GM19452 (cell line): ENCODE measurements around the gene ACADVL.
"Not testable (repeated sequence)": the region's sequence is repeated elsewhere in the genome, so short reads cannot be mapped to it uniquely, and the experiment has no call there.

Experiments used
- ATAC-seq: cut with Tn5 transposase; IDR thresholded peaks from one replicate; pipeline ENCODE4 v1.9.1; 2021; ENCODE audit not compliant: unreplicated experiment

The ACADVL gene

DNA sequence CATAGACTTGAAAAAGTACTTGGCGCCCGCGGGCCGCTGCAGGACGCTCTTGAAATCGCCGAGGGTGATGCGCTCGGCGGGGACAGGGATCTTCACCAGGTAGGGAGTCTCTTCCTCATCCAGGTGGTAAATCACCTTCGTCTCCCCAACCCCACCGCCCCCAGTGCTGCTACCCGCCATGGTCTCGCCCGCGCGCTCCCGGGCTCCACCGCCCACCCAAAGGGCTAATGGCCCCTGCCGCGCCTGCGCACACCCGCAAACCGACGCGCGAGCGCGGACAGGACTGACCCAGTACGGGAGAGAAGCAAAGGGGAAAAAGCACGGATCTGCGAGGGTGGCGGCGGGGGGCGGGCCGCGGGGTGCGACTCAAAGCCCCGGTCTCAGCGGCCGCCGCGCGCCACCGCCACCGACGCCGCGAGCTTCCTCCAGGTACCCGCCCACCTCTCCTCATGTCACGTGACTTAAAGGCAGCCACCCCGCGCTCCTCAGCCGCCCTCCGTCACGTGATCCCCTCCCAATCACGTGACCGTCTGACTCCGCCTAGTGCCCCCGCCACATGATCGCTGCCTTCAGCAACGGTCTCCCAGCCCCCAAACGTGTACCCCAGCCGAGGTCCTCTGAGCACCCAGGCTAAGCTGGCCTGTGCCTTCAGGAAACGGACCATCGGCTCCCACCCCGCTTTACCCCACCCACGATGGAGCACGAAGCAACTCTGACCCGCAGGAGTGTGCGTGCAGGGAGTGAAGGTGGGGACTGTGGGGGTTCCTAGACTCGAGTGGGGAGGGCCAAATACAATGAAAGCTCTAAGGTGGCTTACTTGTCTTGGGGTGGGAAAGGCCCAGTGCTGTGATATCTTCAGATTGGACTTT is 14.6 kb downstream of the ACADVL start, which contains the start of gene DVL2:
TSS of gene DVL2 (minus strand) at position 435 of the 869 bp plus-strand sequence. CDS start at position 180, 255 bp downstream.
- peak; percentile 51 for ATAC-seq

DNA sequence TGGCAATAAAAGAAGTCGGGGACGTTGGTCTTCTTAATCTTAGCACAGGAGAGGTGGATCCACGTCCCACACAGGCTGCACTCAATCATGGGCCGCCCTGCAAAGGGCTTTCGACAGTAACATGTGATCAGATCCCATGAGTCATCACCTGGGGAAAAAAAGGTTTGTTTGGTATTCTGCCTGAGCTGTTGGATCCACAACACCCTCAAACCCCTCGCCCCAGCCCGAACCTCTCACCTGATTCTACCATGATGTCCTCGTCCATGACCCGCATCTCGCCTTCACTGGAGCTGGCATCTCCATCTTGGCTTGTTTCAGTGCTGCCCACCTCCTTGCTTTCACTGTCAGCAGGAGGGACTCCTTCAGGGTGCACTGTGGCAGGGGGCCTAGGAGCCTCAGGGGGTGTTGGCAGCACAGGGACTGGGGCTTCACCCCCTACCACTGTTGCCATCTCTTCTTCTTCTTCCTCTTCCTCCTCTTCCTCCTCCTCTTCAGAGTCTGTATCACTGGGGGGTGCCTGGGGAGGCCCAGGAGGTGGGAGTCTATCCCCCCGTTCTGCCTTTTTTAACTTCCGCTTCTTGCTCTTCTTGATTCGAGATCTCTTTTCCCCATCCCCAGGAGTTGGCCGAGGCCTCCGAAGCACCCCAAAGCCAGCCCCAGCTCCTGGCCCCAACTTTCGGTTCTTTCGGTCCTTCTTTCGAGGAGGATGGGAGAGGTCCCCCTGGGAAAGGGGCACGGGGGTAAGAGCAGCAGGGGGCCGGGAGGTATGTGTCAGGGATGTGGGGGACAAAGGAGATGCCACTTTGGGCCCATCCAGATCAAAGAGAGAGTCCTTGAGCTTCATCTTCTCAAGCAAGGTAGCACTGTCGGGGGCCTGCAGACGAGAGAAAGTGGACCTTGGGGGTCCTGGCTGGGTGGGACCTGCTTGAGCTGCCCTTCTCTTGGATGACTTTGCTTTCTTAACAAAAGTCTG is 16.2 kb downstream of the ACADVL start:
- ATAC-seq = no peak

DNA sequence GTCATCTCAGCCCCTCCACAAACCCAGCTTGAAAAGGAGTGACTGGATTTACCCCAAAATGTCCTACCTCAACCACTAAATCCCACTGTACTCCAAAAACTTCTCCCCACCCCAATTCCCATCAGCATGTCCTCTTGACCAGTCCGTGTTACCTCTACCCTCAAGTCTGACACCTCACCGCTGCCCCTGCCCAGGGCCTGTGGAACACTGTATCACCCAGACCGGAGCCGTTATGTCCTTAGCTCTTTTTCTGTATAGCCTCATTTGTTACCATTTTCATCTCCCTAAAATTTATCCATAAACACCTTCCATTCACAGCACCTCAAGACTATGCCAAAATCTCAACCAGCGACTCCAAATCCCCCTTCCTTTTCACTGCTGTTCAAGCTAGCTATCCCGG is 17.1 kb downstream of the ACADVL start:
- no peak for ATAC-seq

DNA sequence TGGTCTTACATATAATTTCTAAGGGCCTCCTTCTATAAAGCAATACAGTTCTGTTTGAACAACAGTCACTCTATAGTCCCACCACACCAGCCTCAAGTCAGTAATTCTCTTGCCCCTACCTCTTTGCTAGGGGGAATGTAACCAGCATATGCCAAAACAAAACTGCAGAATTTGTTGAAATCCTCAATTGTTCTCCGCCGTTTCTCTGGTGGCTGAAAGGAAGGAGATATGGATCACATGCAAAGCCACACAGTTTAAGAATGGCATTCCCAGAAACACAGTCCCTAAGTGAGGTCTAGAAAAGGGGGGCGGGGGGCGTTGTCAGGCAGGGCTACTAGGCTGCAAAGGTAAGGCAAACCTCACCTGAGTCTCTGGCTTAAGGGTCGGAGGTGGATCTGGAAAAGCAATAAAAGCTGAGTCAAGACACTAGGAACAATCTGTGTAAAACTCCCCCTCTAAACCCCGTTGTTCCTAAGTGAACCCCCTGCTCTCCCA is 17.6 kb downstream of the ACADVL start:
- ATAC-seq = no peak

DNA sequence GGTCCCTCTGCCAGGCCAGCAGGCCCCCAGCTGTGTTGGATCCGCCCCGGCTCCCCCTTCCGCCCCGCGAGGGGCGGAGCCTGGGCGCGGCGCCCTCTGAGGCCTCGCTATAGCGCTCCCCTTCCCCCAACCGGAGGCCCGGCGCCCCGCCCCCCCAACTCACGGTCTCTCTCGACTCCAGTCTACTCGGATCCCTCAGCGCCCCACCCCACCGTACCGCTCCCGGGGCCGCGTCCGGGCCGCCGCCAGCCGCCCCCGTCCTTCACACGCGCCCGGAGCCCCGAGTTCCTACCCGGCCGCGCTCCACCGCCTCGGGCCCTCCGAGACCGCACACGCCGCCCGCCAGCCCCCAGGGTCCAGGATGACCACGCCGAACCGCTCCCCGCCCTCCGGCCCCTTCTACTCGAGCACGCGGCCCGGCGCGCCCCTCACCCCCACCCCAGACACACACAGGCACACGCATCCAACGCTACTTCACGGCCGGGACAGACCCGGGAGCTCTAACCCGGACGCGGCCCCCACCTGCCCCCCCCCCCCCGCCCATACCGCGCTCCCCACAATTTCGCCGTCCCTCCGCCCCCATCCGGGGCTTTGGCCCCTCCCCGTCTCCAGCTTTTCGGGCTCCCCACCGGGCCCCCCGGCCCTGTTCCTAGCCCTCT is 18.2 kb downstream of the ACADVL start:
- ATAC-seq = no peak

DNA sequence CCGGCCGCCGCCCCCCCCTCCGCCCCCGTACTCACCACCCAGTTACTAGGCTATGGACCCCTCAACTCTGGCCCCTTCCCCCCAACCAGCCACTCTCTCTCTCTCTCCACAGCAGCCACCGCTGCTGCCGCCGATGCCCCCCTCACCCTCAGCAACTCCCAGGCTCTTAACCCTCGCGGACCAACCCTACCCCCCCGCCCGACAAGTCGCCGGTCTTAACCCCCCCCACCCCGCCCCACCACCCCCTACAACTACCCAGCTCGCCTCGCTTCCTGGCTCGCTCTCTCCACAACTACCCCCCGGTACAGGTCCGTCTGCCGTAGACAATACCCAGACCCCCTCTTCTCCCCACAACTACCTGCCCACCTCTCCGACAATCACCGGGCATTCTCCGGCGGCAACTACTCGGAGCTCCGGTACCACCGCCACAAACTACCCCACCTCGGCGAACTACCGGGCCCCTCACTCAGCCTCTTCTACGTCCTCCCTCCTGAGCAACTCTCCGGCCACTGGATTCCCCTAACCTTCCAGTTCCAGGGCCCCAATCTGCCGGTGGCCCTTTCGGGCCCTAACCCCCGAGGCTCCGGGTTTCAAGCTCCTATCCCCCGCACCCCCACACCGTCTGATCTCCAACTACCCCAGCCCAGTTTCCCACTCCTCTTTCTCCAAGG is 18.8 kb downstream of the ACADVL start:
- no peak for ATAC-seq

DNA sequence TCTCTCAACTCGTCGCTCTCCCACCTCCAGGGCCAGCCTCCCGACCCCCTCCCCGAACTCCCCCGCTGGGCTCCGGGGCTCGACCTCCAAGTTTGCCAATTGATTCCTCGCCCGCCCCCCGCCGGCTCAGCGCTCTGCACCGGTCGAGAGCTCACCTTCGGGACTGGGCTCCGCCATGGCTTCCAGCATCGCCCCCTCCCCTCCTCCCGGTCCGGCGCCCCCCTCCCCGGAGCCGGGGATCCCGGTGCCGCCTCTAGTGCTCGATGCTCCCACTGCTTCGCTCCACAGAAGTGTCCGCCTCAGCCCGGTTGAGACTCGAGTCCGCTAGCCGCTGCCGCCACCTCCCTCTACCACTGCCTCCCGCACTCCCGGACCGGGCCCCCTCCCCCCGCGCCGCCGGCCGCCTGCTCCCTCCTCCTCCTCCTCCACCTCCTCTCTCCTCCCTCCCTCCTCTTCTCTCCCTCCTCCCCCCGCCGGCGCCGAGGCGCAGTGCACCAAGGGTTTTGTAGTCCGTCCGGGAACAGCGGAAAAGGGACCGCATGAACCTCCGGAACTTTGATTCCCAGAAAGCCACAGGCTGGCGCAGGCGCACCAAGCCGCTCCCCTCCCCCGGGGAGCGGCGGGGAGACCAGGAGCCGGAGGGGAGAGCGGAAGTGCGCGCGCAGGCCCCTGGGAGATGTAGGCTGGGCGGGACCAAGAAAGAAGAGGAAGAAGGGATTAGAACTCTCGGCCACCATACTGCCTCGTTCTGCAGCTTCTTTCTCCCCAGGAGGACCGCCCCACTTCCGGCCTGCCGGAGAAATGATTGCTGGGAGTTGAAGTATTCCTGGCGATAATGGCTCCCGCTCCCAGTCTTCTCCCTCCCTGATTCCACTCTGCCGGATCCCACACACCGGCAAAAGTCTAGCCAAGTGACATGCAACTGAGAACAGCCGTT is 19.6 kb downstream of the ACADVL start, which contains the start of gene PHF23:
TSS of gene PHF23 (minus strand) at position 367 of the 937 bp plus-strand sequence. CDS start at position 189, 178 bp downstream.
- ATAC-seq = peak; percentile 39

DNA sequence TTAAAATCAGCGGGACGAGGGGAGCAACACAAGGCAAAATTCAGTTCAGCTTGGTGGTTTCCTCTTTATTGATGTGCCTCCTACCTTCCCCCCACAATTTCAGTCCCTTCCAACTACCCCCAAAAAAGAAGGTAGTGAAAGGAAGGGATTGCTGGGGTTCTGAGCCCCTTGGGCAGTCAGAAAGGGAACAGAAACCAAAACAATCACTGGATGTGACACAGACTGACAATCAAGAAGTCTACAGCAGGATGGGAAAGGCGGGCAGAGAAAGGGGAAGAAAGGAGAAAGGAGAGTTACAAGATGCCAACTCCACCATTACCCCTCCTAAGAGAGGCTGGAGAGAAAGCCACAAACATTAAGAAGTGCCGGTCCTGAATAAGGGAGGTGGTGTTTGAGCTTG is 20.6 kb downstream of the ACADVL start:
- ATAC-seq = no peak

DNA sequence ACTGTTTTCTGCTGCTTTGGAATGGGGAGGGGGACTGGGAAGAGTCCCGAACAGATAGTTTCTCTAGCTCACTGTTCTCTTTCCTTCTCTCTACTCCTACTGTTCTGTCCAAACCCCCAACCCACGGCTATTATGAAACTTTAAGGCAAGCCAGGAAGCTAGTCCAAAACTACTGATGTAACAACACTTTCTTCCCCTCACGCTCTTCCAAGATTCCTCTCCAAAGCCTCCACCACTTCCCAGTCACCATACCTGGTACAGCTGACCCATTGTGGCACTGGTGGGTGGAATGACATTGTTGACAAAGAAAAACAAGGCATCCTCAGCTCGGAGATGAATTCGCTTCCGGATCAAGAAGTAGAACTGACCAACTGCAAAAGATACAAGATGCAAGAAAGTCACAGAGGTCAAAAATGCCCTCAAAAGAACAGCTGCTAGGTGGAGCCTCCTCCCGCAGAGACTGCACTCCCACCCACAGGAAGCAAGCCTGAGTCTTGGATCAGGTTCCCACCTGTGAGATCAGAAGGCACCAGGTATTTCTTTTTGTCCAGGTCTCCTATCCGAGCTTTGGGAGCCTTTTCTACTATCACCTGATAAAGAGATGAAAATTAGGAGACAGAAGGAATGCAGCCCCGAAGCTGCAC is 21.5 kb downstream of the ACADVL start:
- no peak for ATAC-seq

DNA sequence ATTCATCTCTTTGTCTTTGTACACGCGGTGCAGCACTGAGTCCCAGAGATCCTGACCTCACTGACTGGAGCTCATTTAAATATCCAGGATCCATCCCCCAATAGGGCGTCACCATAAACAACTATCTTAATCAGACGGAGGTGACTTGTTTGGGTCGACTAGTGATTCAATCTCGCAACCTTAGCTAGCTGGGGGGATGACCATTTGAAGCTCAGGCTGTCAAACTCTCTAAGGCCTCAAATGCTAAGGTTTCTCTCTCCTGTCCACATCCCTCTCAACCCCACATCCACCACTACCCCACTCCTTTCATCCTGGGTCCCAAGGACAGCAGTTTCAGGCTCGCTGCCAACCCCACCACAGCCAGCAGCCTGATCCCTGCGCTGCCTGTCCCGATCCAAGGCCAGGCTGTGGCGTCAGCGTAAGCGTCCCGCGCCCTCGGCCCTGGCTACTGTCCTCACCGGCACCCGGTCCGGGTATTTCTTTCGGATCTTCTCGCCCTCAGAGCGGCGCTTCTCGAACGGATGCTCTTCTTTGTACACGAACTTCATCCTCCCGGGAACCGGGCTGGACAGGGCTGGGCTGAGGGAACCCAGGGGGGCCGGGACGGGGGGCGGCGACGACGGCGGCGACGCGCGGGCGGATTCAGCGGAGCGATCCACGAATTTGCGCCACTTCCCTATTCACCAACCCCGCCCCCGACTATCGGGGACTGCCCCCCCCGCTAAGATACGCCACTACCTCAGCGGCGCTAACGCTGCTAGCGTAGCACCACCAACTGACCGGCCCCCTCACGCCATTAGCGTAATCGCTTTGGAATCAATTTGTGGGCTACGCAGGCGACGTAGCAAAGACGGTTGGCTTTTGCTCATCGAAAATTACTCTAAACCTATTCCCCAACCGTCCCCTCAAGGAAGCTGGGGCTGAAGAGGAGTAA is 22.3 kb downstream of the ACADVL start, which contains the start of gene GABARAP:
TSS of gene GABARAP (minus strand) at position 667 of the 934 bp plus-strand sequence. CDS start at position 548, 119 bp downstream.
- ATAC-seq = peak; percentile 17

DNA sequence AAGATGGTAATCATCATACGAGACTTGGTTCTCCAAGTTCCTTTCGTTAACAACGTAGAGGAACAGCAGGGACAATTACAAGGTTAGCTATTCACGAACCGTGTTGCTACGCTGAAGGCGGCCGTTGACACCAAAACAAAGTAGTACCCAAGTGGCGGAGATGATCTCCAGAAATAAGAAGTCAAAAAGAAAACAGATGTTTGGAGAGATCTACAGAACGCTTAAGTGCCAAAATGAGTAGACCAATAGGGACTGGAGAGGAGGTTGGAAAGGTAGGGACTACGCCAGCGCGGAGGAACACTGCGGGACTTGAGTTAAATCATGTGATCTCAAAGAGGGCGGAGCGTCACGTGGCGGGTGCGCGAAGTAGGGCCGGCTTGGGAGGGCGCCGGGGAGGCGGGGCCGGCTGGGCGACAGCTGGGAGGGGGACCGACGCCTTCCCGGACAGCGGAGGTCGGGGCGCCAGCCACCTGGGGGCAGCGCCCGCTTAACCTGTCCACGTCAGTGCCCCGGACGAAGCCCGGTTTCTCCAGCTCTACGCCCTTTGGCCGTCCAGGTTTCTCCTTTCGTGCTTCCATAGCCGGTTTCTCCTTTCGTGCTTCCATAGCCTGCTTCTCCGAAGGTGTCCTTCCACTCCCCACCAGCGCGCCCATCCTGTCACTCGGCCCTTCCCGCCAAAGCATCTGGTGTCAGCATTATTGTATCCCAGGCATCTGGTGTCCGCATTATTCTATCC is 23.1 kb downstream of the ACADVL start:
- peak; percentile 36 for ATAC-seq

DNA sequence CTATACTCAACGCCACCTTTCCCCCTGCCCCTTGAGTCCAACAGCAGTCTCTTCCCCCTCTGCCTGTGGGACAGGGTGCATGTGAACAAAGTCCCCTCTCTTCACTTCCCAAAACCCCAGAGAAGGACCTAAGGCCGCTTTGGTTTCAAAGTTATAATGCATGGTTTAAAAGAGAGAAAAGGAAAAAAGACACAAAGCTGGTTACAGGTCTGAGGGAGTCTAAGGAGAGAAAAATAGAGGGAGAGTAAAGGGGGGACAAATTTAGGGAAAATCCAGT is 23.7 kb downstream of the ACADVL start:
- no peak for ATAC-seq

DNA sequence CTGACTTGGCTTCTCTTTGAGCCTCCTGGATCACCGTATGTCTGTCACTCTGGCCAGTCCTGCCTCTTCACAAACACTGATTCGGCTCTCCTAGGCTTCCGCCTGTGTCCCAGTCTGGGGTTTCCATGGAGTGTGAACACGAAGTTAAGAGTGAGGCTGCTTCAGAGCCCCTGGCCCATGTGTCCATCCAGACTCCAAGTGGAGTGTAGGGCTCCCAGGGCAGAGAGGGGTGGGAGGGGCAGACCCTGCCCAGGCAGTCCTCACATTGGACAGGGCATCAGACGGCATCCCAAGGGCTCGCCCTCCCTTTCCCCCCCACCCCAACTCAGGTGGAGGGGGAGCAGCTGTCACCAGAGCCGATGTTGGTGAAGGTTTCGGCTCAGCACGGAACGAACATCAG is 24.1 kb downstream of the ACADVL start:
- ATAC-seq = not testable (repeated sequence)

DNA sequence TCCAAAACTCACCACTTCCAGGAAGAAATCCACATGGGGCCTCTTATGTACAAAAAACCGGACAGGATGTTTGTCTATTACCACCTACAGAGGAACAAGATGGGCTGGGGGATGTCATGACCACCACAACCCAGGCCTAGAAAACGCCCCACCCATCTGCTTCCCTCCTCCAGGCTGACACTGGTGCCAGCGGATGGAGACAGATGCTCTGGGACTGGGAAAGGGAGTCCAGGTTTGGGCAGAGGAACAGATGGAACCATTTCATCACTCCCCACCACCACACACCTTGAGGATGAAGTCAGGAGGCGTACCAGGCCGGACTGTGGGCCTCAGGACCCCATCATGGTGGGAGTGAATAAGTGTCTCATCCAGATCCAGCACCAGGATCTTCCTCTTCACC is 27.0 kb downstream of the ACADVL start:
- no peak for ATAC-seq

DNA sequence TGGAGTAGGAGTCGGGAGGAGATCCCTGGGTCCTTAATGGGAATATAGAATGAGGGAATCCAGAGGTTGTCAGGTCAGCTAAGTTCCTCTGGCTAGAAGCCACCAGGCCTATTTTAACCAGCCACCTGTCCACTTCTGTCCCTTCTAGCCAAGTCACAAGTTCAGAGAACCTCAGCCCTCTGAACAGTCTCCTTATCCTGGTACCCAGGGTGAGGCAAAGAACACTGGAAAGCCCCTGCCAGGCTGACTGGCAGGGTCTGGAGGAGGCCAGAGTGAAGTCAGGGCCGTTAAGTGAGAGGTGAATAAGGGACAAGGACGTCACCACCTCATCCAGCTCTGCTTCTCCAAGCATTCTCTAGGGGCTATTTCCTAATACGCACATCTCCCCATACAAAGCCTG is 29.1 kb downstream of the ACADVL start:
- no peak for ATAC-seq

DNA sequence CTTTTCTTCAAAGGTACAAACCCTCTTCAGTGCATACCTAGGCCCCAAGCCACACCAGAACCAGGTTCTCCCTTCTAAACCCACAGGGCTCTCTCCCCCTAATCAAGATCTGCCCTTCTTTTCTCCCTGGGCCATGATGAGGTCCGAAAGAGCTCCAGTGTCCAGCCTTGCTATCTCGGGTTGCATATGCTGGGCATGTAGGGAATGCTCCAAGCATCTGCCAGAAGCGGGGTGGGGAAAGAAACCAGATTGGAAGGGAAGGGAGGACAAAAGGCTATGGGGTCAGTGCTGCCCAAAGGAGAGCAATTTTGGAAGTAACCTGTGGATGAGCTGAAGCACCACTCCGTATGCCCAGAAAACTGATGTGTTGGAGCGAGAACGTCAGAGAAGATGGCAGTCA is 29.5 kb downstream of the ACADVL start:
- ATAC-seq = no peak

DNA sequence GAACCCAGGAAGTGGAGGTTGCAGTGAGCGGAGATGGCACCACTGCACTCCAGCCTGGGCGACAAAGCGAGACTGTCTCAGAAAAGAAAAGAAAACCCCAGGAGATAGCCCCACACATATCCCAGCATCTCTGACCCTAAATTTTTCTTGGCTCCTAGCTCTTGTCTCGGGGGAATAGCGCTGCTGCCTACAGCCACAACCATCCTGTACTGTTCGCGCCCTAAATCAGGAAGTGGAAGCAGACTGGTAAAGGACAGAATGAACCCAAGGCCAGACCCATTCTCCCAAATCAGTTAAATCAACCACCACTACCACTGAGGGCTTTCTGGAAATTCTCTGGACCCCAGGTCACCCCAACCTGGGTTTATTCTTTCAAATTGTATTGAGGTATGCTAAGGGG is 30.1 kb downstream of the ACADVL start:
- no peak for ATAC-seq
